Measurements from ENCODE around the gene ZBTB20. TPM values are rescaled to one million over a fixed set of nuclear protein-coding genes. Genes with fewer than 3 reads are reported as not detected.

Gene ZBTB20
- total RNA-seq, 1 experiment from 2014 or later = 26.4 TPM

DNA sequence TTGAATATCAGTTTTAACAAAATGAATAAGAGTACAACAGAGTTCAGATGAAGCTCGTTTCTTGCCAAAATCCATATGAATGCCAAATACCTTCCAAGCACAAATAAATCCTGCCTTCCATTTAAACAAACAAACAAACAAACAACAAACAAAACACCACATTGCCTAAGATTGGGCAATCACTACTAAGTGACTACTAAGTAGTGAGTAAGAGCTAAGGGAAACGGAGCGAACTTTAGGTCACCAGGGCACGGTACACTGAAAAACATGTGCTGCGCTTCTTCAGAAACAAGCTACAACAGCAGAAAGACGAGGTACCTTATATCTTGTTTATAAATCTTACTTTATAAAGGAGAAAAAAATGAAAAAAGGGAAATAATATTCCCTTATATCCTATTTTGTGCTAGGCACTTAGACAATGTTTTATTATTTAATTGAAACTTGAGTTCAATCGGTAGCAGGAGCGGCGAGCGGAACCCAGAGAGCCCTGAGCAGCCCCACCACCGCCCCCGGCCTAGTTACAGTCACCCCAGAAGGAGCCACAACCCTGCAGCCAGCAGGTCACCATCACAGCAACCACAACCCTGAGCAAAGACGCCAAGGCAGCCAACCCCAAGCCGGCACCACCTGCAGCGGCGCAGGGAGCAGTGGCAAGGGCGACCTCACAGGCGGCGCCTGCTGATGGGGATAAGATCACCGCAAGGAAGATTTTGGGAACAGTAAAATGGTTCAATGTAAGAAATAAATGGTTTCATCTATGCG is 216.9 kb downstream of the ZBTB20 start:
- no peak for DNase-seq (ENCODE audit: low read depth)

- no peak for DNase-seq (ENCODE audit: low read depth)
Observed at GRCh38 chr3:114928989-114929640, 218.0 kb downstream of the ZBTB20 start.

DNA sequence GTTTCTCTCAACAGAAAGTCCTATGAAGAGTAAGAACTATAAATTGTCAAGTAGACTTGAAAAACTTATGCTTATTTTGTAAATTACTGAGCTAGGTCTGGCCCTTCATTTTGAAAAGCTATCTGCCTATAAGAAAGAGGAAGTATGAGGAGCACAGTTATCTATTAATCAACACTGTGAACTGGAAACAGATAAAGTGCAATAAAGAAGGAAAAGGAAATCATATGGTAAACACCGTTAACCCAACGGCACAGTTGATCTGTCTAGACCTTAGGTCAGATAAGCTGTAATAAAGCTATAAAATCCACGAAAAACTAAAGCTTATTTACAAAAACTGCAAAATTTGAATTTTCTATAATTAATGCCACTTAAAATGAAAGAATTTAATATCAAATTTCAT is 242.5 kb downstream of the ZBTB20 start:
- DNase-seq (ENCODE audit: low read depth) = no peak

DNA sequence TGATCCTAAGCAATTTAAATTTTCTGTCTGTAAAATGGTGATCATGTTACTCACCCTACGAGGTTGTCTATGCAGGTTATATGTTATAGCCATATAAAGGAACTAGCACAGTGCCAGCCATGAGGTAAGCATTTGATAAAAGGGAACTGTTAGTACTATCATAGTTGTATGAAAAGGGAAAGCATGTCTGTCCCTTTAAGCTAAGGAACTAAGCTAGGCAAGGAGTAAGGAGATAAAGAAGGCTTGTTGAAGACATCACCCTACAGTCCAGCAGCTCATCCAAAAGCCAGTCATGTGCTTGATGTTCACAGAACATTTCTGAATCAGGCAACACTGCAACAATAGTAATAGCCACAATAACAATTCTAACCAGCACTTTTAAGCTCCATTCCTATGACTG is 243.9 kb downstream of the ZBTB20 start:
- no peak for DNase-seq (ENCODE audit: low read depth)

GRCh38 chr3:114902691-114903101 is 244.4 kb downstream of the ZBTB20 start:
- DNase-seq (ENCODE audit: low read depth) = no peak

GRCh38 chr3:114900908-114901307 is 246.2 kb downstream of the ZBTB20 start:
- DNase-seq (ENCODE audit: low read depth) = no peak

GRCh38 chr3:114899186-114899931 is 247.7 kb downstream of the ZBTB20 start:
- peak; percentile 99 for DNase-seq (ENCODE audit: low read depth)

DNA sequence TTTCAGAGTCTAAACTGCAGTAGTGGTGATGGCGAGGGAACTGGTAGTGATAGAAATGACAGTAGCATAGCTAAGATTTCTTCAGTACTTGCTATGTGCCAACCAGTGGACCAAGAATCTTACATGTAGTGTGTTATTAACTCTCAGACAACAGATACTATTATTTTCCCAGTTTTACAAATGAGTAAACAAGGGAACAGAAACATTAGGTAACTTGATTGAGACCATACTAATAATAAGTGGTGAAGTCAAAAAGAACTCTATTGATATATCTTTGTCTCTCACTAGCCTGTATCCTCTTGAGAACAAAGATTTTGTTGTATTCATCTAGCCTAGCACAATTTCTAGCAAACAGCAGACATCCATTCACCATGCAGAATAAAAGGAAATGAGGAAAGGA is 250.1 kb downstream of the ZBTB20 start:
- no peak for DNase-seq (ENCODE audit: low read depth)

DNA sequence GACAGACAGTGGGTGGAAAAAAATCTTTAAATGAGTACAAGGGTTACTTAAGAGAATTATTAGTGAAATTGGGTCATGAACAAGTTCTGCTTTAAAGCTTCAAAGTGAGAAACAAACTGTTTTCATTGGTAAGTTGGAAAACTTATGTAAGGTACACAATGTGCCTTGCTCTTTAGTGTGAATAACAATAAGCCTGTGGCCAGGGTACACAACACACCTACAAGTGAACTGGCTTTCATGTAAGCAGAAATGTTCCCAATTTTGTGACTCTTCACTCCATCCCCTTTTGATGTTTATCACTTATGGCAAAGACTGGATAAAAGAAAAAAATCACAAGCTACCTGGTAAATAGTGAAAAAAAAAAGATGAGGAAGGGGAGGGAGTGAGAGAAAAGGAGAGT is 253.7 kb downstream of the ZBTB20 start:
- no peak for DNase-seq (ENCODE audit: low read depth)

DNA sequence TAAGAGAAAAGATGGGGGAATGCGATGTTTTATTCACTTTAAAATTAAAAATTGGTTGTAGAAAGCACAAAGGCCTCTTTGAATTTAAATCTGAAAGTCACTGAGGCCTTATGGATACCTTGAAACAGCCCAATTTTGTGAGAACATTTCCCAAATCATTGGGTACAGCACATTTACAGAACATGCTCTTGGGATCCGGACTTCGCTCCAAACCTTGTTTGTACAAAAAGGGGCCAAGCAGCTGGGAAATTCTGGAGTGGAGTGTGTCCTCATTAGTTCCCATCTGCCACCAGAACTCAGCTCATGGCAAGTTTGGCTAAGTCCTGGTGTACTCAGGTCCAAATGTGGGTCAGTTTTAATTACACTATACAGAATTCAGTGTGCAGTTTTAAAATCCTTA is 254.2 kb downstream of the ZBTB20 start:
- no peak for DNase-seq (ENCODE audit: low read depth)

- peak; percentile 79 for DNase-seq (ENCODE audit: low read depth)
Observed at GRCh38 chr3:114892131-114892879, 254.8 kb downstream of the ZBTB20 start.

- DNase-seq (ENCODE audit: low read depth) = no peak
Observed at GRCh38 chr3:114887806-114888205, 259.3 kb downstream of the ZBTB20 start.

DNA sequence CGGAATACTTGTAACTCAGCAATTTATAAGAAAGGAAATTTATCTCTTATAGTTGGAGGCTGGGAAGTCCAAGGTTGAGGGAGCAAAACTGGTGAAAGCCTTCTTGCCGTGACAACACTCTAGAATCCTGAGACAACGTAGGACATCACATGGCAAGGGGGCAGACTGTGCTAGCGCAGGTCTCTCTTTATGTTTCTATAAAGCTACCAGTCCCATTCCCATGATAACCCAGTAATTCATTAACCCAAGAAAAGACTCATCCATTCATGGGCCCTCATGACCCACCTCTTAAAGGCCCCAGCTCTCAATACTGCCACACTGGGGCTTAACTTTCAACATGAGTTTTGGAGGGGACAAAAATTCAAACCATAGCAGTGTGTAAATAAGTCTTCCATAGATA is 260.2 kb downstream of the ZBTB20 start:
- no peak for DNase-seq (ENCODE audit: low read depth)

DNA sequence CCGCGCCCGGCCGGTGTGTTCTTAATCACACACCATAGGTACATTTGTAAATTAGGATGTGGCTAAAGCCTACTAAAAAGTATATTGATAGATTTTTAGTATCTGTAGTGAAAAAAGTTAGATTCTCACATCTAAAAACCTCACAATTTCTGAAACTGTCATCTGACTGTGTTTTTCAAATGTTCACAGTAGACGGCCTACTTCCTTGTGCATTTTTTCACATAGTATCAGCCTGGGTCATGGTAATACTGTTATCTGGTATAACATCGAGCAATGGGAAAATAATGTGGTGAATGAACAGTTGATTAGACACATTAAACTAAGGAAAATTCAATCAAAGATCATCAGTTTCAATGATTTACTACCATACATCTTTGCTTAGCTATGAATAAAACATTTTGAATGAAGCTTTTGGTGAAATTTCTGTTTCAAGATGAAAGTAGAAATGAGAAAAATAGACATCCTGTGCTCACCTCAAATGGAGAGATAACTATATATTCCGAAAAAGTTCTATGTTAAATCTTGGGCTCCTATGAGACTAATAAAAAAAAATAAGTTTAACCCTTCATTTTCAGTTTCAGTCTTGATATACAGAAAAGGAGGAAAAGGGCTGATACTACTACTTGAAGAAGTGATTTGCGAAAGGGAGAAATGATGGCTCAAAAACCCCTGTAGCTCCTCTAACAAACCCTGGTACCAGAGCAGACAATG is 262.7 kb downstream of the ZBTB20 start:
- DNase-seq (ENCODE audit: low read depth) = no peak

DNA sequence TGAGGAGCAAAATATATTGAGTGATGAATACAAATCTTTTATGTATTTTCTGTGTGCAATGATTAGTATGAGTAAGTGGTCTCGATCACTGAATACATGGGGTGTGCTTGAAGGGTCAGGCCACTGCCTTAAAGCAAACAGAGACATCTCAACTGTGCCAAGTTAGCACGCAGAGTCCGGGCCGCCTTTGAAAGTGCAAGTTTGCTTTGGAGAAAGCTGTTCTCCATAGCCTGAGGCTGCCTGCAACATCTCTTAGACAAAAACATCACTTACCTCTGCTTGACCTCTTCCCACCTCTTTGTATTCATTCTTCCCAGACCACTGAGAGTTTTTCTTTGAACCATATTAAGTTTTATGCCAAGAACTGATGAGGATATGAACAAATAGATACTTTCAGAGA is 267.0 kb downstream of the ZBTB20 start:
- no peak for DNase-seq (ENCODE audit: low read depth)

DNA sequence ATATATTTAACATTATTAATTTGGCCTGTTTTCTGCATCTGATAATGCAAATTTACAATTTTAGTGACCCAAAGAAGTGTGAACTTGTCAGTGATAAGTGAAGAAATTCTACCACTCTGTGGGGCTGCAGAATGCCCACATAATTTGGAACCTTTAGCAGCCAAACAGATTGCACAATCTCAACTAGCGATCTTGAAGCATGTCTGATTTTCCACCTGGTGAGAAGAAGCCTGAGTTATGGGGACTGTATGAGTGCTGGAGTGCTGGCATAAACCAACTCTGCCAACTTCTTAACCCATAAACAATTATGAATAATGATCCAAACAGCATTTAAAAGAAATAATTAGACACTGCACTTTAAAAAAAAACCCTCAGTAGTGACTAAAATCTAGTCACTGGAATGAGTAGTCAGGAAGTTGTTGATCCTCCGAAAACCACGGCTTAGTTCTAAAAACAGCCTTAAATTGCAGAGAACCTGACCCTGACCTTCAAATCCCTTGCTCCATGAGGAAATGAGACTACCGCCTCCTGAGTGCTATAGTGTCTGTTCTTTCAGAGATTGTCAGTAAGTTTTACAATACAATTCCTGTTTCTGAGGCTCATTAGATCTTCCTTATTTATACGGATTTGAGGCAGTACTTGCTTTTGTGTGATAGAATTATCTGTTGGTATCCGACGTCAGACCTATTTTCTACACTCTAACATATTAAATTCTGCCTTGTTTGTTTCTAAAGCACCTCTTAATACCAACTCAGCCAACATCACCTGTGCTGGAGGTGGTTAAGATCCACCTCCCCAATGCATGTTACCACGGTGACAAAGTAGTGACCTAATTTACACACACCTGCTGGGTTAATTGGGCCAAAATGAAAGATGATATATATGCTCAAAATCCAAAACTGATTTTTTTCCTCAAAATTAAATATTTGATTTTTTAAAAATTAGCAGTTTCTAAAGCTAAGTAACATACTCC is 267.7 kb downstream of the ZBTB20 start:
- DNase-seq (ENCODE audit: low read depth) = peak; percentile 89

DNA sequence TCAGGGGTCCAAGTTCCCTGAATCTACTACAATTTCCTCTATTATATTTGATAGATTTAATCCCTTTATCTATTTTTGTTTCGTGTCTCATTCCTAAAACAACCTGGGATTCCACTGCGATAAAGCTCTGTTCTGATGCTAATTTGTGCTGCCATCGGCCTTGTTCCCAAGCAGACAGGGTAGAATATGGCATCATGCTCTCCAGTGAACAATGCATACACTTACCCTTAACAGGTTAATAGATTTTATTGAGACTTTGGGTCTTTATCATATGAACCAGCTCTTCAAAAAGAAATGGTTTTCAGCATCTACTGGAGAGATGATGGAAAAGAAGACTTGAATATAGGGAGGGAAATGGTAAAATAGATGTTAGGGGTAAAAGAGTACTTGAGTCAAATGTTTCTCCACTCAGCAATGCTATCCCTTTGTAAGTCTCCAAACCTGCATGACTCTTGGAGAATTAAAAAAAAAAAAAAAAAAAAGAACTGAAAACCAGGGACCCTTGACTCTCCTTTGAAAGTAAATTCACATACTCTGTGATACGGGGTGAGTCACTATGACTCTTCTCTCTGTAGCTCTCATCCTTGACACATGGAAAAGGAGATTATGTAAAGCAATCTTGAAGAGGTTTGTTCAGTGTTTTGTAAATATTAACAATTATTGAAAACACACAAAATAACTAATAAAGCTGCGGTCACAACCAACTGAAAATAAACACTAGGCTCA is 268.8 kb downstream of the ZBTB20 start:
- peak; percentile 79 for DNase-seq (ENCODE audit: low read depth)

DNA sequence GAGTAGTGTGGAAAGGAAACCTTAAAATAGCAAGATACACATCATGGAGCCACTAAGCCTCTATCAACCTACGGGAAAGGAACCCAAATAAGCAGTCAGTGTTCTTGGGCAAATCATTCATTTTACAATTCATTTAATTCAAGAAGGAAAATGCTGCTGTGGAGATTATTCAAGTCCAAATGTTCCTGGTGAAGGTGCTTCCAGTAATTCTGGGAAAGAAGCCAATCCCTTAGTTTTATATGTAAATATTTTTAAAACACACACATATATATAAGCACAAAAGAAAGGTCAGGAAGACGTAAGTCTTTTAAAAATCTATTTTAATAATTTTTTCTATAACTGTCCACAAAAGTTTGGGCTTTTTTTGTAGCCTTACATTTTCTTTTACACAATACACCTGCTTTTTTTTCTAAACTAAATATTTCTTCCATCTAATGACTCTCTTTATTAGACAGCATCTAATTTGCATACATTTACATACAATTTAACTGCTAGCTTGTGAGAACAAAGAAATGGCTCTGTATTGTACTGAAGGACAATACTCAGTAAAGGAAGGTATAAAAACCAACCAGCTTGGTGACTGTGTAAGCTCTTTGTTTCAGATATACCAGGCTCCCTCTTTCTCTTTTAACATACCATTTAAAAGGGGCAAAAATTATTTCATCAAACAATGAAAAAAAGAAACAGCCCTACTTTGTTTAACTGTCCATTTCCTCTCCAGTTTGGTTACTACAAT is 269.5 kb downstream of the ZBTB20 start:
- DNase-seq (ENCODE audit: low read depth) = no peak
